ENCODE results near the gene ALAS2.

Gene ALAS2

DNA sequence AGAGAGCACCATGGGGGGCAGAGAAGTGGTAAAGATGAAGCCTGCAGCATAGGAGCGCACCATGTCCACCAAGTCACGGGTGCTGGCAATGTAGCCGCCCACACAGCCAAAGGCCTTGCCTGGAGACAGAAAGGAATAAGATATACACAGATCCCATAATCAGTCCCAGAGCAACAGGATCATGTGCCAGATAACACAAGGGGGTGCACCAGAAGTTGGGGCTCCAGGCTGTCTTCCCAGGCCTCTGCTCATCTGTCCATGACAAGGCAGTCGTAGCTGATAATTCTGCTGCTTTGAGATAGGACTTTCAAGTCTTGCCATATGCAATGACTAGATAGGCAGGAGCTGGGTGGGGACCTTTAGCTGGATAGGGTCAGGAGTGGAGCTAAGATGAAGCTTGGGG is 15.9 kb downstream of the ALAS2 start:
- no peak overlapping the region for H3K27ac ChIP-seq
- TF ChIP-seq CTCF (conservative IDR thresholded peaks at IDR 0.05), result no peak

GRCh38 chrX:55011294-55011693 is 19.5 kb downstream of the ALAS2 start:
- peak; percentile 66 for TF ChIP-seq CTCF (conservative IDR thresholded peaks at IDR 0.05)
- no peak overlapping the region for H3K27ac ChIP-seq

DNA sequence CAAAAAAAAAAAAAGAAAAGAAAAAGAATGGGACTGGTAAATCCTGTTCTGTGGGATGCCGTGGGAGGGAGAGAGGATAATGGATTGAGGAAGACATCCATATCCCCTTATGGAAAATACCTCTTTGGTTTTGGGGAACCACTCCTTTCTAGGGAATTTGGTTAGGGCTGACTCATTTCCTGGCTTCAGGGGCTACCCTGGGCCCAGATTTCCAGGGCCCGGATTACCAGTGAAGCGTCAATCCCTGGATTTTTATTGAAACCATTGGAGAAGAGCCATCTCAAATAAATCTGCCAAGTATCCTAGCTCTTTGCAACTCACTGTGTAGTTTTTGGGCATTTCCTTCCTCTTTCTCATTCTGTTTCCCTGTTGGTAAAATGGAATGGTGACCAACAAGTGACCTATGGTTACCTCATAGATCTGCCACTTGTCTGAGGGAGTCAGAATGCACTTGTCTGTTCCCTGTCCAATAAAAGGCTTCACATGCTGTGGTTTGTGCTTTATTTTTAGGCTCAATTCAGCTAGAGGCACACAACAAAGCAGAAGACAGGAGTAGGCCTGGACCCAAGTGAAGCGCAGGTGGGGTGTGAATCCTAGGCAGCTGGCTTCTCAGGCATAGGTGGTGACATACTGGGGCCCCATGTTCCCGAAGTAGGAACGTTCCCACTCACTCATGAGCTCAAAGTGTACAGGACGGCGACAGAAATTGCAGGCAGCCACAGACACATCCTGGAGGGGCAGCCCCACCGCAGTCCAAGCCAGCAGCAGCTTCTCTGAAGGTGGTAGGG is 22.0 kb downstream of the ALAS2 start:
- peak overlapping the region; percentile 59 for H3K27ac ChIP-seq

DNA sequence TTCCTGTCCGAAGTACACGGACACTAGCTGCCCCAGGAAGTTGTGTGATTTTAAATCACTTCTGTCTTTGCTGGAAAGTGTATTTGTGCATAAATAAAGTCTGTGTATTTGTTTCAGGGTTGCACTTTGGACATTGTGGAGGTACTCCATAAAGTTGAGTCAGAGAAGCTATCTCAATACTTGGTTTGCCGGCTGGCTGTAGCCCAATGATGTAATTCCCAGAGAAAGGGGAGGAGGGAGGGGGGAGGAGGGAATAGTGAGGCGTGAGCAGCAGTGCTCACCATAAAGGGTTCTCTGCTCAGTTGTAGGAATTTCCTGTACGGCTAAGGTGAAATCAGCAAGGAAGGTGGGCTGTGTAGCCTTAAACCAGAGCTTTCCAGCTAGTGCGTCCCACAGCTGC is 23.1 kb downstream of the ALAS2 start:
- H3K27ac ChIP-seq, result peak overlapping the region; percentile 59
- no peak for TF ChIP-seq CTCF (conservative IDR thresholded peaks at IDR 0.05)

More for the DNA sequence above, 22.0 kb downstream of the ALAS2 start:
- TF ChIP-seq CTCF (conservative IDR thresholded peaks at IDR 0.05), result no peak

GRCh38 chrX:55006827-55007621 is 23.8 kb downstream of the ALAS2 start:
- no peak overlapping the region for H3K27ac ChIP-seq
- no peak for TF ChIP-seq CTCF (conservative IDR thresholded peaks at IDR 0.05)

DNA sequence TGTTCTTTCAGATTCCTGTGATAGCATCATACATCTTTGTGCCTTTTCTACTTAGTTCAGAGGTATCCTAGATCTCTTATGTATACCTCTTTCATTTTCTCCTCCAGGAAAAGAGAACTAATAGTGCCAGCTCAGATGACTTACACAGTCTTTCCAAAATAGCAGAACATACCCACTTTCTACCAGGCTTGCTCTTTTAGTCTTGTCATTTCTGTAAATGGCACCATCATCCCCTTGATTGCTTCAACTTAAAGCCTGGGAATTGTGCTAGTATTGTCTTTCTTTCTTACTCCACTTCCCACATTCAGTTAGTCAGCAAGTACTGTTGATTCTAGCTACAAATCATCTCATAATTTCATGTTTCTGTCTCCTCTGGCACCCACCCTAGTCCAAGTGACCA is 25.5 kb downstream of the ALAS2 start:
- H3K27ac ChIP-seq, result no peak overlapping the region
- no peak for TF ChIP-seq CTCF (conservative IDR thresholded peaks at IDR 0.05)

- no peak for TF ChIP-seq CTCF (conservative IDR thresholded peaks at IDR 0.05)
- H3K27ac ChIP-seq, result no peak overlapping the region
These were observed 26.5 kb downstream of the ALAS2 start for GRCh38 chrX:55004231-55004630.

Data from VCaP (cell line).